ENCODE results near the gene MADCAM1. TPM values are rescaled to one million over a fixed set of nuclear protein-coding genes. Genes with fewer than 3 reads are reported as not detected.
A peak's percentile ranks its signal among the peaks of the same experiment; 100 is the strongest.

Gene MADCAM1
- total and polyA plus RNA-seq, 7 donors = 0.16 to 6.3 (median 0.51) TPM; not detected in 1

DNA sequence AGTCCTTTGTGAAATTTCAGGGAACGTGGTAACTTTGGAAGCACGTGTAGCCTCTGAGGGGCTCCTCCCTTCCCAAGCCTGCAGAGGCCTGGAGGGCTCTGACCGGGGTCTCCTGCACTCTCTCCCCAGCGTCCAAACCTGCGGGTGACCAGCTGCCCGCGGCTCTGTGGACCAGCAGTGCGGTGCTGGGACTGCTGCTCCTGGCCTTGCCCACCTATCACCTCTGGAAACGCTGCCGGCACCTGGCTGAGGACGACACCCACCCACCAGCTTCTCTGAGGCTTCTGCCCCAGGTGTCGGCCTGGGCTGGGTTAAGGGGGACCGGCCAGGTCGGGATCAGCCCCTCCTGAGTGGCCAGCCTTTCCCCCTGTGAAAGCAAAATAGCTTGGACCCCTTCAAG, 8.3 kb downstream of the MADCAM1 start:
- no peak for DNase-seq
- 92 to 94% methylated on average over 14 of the region's 14 CpGs for WGBS, 2 donors
- Histone ChIP-seq H3K4me3 (no peak overlapping the region), H3K36me3 (peaks cover 0 to 8% (median 0%) of the 10 kb centered on the region in 4 donors), H3K4me1 (peaks cover 0 to 19% (median 17%) of the 10 kb centered on the region in 4 donors), H3K27ac (no peak overlapping the region), H3K9me3 (no peaks in the 10 kb centered on the region), H3K27me3 (peaks cover 2 to 6% (median 4%) of the 10 kb centered on the region in 3 donors)
- intact Hi-C loops (cut with DNase I) = no loop called here
- TF ChIP-seq POLR2A (IDR thresholded peaks at IDR 0.05) = no peak

DNA sequence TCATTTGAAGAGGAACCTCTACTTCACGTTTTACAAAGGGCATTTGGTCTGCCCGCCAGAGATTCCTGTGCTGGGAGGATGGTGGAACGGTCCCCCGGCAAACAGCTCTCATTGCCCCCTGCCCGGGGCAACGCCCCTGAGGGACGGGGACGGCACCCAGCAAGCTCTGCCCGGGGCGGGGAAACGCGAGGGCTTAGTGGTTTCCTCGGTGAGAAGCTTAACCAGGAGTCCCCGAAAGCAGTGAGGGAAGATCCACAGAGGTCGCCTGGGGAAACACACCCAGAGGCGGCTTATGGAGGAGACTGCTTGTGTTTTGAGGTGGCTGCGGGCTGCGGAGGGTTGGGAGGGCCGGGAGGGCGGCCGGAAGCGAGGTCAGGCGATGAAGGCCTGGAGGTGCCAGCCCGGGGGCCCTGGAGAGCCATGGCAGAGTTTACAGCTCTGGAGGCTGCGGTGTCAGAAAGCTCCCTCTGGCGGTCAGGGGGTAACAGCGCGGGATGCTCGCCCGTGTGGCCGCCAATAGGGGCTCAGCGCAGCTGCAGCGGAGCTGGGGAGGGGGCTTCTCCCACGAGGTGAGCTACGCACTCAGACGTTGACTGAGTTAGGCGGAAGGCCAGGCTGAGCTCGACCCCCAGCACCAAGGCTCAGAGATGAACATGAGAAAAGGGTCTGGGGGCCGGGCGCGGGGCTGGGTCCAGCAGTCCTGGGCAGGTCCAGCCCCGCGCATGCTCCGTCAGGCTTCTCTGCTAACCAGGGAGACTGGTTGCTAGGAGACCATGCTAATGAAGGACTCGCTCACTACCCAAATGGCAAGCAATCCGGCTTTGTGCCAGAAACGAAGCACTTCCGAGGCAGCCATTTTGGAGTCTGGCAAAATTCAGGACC, 10.4 kb downstream of the MADCAM1 start:
- WGBS, 2 donors = 4 to 7% methylated on average over 48 of the region's 48 CpGs
- intact Hi-C loops (cut with DNase I) = loop anchor here (1.0 to 2.0 kb wide), 3 partner anchors 17 to 46 kb away; partner anchors contain the start of genes CDC34 and SHC2

DNA sequence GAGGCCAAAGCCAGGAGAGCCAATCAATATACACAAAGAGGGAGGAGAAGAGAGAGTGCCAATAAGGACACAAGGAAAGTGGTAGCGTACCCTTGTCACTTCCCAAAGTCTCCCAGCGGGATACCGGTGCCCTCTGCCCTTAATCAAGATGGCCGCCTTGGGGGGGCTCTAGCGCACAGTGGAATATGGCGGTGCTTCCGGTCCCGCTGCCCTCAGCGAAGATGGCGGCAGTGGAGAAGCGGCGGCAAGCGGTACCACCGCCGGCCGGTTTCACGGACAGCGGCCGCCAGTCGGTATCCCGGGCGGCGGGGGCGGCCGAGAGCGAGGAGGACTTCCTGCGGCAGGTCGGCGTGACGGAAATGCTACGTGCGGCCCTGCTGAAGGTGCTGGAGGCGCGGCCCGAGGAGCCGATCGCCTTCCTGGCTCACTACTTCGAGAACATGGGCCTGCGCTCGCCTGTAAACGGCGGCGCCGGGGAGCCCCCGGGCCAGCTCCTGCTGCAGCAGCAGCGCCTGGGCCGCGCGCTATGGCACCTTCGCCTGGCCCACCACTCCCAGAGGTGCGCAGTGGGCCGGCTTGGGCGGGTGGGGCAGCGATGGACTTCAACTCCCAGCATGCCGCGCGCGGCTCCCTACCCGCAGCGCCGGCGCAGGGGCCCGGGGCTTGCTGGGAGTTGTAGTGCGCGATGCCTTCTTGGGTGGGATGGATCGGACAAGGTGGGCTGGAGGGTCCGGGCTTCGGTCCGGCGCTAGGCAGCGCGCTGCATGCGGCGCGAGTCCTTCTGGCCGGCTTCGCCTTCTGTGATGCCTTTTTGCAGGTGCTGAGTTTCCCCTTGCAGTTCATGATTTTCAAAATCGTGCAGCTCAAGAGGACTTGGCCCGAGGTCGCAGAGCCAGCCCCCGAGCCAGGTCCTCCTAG, 11.3 kb downstream of the MADCAM1 start, which contains the start of gene TPGS1:
TPGS1 (plus strand) TSS at position 212 of the 918 bp plus-strand sequence; CDS start at position 222, 10 bp downstream.
- peak; percentile 86 for DNase-seq
- Histone ChIP-seq H3K27me3 (no peaks in the 10 kb centered on the region), H3K4me1 (peaks cover 0 to 35% (median 32%) of the 10 kb centered on the region in 4 donors), H3K36me3 (peaks cover 0 to 11% (median 0%) of the 10 kb centered on the region in 4 donors), H3K27ac (peak within 1 kb of the TSS; percentile 88 to 98 (median 96)), H3K9me3 (no peaks in the 10 kb centered on the region), H3K4me3 (peak within 1 kb of the TSS; percentile 82 to 100 (median 98))
- intact Hi-C loops (cut with DNase I) = loop anchor here (2.0 kb wide), 2 partner anchors 23 to 47 kb away; partner anchors contain the start of genes CDC34 and SHC2
- WGBS, 2 donors = 1% methylated on average over 81 of the region's 81 CpGs
- TF ChIP-seq, protein P1, sequence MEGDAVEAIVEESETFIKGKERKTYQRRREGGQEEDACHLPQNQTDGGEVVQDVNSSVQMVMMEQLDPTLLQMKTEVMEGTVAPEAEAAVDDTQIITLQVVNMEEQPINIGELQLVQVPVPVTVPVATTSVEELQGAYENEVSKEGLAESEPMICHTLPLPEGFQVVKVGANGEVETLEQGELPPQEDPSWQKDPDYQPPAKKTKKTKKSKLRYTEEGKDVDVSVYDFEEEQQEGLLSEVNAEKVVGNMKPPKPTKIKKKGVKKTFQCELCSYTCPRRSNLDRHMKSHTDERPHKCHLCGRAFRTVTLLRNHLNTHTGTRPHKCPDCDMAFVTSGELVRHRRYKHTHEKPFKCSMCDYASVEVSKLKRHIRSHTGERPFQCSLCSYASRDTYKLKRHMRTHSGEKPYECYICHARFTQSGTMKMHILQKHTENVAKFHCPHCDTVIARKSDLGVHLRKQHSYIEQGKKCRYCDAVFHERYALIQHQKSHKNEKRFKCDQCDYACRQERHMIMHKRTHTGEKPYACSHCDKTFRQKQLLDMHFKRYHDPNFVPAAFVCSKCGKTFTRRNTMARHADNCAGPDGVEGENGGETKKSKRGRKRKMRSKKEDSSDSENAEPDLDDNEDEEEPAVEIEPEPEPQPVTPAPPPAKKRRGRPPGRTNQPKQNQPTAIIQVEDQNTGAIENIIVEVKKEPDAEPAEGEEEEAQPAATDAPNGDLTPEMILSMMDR (IDR thresholded peaks at IDR 0.05) = peak in 2 of 4 experiments; percentile 10 to 14
- TF ChIP-seq EP300 (IDR thresholded peaks at IDR 0.05) (peak in 1 of 4 donors; percentile 5), POLR2AphosphoS5 (IDR thresholded peaks at IDR 0.05) (peak; percentile 24 to 66 (median 50)), POLR2A (IDR thresholded peaks at IDR 0.05) (peak in 1 of 2 donors; percentile 24)

More for the DNA sequence above, 10.4 kb downstream of the MADCAM1 start:
- H3K9me3 ChIP-seq = no peaks in the 10 kb centered on the region
- H3K36me3 ChIP-seq = peaks cover 0 to 11% (median 0%) of the 10 kb centered on the region in 4 donors
- peak overlapping the region; percentile 88 to 98 (median 96) for H3K27ac ChIP-seq
- H3K4me3 ChIP-seq = peak overlapping the region; percentile 82 to 100 (median 98)
- no peak for TF ChIP-seq POLR2A (IDR thresholded peaks at IDR 0.05)
- TF ChIP-seq POLR2AphosphoS5 (IDR thresholded peaks at IDR 0.05) = peak in 1 of 4 donors; percentile 62
- TF ChIP-seq, protein P1 (IDR thresholded peaks at IDR 0.05) = peak; percentile 96 to 100 (median 99)
- H3K4me1 ChIP-seq = peaks cover 0 to 34% (median 31%) of the 10 kb centered on the region in 4 donors
- no peaks in the 10 kb centered on the region for H3K27me3 ChIP-seq
- DNase-seq = peak; percentile 100

DNA sequence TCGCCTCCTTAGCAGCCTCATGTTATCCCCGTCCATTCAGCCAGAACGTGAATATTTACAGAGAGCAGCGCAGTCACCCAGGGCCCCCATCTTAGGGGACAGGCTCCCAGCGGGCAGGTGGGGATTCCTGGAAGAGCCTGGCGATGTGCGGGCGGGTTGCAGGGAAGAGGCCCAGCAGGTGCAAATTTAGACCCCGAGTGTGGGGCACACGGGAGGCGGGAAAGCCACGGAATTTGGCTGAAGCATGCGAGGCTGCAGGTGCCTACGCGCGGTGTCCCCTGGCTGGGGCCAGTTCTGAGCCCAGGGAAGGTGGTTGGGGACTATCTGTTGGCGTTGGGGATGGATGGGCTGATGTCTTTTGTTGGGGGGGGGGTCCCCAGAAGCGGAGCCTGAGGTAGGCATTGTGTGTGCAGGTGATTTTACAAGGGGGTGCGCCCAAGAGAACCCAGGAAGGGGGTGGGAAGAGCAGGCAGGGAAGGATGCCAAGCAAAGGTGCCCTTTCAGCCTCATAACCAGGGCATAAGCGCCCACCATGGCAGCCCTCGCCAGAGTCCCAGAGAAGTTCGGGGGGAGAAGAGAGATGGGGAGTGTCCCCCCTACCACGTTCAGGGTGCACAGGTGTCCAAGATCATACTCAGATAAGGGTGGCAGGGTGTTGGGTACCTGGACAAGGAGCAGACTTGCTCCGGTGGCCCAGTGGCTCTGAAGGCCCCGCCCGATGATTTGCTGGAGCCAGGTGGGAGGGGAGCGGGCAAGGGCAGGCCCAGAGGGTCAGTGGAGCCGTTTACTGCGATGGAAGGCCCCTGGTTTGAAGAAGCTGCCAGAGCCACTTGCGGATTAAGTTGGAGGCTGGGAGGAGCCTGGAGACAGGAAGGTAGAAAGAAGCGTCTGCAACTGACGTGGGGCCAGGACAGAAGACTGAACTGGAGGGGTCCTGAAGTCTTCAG, 12.2 kb downstream of the MADCAM1 start:
- peak; percentile 66 for DNase-seq
- no peaks in the 10 kb centered on the region for H3K27me3 ChIP-seq
- peaks cover 0 to 42% (median 35%) of the 10 kb centered on the region in 4 donors for H3K4me1 ChIP-seq

More for the DNA sequence above, 12.2 kb downstream of the MADCAM1 start:
- WGBS, 2 donors = 51 to 61% methylated on average over 32 of the region's 32 CpGs
- Histone ChIP-seq H3K9me3 (no peaks in the 10 kb centered on the region), H3K27ac (peak overlapping the region in 2 of 4 donors; percentile 88 to 98), H3K36me3 (peaks cover 0 to 11% (median 0%) of the 10 kb centered on the region in 4 donors), H3K4me3 (peak overlapping the region; percentile 82 to 100 (median 98))
- intact Hi-C loops (cut with DNase I) = no loop called here
- TF ChIP-seq, protein P1 (IDR thresholded peaks at IDR 0.05) = no peak
- TF ChIP-seq POLR2A (IDR thresholded peaks at IDR 0.05) = no peak
- TF ChIP-seq POLR2AphosphoS5 (IDR thresholded peaks at IDR 0.05) = no peak
- no peak for TF ChIP-seq EP300 (IDR thresholded peaks at IDR 0.05)
